NCI-H128 (cell line): ENCODE results near the gene CEP135.
"Not testable (repeated sequence)": the region's sequence is repeated elsewhere in the genome, so short reads cannot be mapped to it uniquely, and the experiment has no call there.

Source experiments
- DNase-seq: peaks from one replicate; lab custom pipeline; 2025; ENCODE audit not compliant: unreplicated experiment; lab: John Stamatoyannopoulos, UW

CEP135 gene

DNA sequence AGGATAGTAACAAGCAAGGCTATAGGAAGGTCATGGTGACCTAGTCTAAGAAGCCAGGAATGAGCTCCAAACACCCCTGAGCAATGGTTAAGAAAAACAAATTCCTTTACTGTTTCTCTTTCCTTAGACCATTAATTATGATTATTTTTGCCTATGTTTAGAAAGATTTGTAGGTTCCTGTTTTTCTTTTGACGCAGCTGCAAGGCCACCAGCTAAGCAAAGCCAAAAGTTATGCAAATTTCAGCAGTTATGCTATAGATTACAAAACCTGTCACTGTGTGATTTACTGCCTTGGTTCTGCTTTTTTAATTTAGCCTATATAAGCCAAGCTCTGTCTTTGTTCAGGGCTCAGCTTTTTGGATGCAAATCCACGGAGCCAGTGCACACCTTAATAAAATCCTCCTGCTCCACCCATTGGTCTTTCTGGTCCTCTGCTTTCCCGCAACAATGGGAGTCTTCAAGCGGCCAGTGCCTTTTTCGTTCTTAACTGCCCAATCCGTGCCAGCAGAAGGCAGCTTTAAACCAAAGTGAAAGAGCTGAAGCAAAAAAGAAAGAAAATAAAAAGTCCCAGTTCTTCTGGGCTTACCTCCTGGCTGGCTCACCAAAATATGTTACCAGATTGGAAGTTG lies 1.4 kb upstream of the CEP135 start:
- no peak for DNase-seq

GRCh38 chr4:55947912-55948725 lies 626 bp upstream of the CEP135 start:
- no peak for DNase-seq

- DNase-seq = no peak
Measured at GRCh38 chr4:55949482-55949802, 697 bp downstream of the CEP135 start.

- no peak for DNase-seq
Measured at GRCh38 chr4:55951191-55951922, 2.6 kb downstream of the CEP135 start.

GRCh38 chr4:55955710-55956109 lies 7.0 kb downstream of the CEP135 start:
- DNase-seq = no peak

DNA sequence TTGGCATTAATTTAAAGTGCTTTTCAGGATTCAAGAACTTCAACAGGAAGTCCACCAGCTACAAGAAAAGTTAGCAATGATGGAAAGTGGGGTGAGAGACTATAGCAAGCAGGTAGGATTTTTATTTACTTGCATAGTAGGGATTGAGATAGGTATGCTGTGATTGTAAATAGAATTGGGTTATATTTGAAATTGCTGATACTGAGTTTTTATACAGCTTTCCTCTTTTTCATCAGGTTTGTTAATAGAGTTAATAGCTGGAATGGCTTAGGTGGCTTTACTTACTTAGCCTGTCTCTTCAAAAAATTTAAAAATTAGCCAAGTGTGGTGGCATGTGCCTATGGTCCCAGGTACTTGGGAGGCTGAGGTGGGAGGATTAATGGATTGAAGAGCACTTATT lies 10.9 kb downstream of the CEP135 start:
- no peak for DNase-seq

DNA sequence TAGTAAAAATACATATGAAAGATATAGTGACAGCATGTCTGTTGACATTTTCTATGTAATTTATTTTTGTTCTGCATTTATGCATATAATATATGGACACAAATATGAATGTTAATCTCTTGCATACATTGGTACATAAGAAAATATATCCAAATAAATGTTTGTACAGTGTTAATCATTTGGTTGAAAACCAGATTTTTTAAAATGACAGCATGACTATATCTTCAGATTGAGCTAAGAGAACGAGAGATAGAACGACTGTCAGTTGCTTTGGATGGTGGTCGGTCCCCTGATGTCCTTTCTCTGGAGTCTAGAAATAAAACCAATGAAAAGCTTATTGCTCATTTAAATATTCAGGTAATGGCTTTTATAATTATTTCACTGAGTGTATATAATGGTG lies 15.3 kb downstream of the CEP135 start:
- no peak for DNase-seq

DNA sequence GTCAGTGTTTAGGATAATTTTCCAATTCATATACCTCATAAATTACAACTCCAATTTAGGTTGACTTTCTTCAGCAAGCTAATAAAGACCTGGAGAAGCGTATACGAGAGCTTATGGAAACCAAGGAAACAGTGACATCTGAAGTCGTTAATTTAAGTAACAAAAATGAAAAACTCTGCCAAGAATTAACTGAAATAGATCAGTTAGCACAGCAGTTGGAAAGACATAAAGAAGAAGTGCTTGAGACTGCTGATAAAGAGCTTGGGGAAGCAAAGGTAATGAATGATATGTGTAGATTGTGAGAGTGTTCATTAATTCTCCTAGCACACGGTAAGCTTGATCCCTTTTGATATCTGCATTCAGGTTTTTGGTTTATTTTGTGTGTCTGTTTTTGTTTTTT lies 16.8 kb downstream of the CEP135 start:
- DNase-seq = no peak

GRCh38 chr4:55966324-55966723 lies 17.6 kb downstream of the CEP135 start:
- DNase-seq = not testable (repeated sequence)

DNA sequence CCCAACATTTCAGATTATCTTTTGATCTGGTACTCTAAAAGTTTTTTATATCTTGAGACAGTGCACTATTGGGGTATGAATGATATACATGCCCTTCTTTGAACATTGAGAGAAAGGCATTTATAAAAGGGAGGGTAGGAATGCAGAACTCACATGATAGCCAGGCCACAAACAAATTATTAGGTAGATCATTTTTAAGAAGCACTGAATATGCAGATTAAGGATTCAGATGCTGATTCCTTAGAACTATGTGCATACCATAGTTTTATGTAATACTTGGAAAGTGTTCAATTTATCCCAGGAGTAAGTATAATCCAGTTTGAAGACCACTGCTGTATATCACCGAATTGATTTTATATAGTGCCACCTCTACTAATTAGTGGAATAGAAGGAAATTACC lies 18.6 kb downstream of the CEP135 start:
- DNase-seq = no peak

- DNase-seq = no peak
Measured at GRCh38 chr4:55973650-55974049, 24.9 kb downstream of the CEP135 start.

GRCh38 chr4:55977811-55978210 lies 29.1 kb downstream of the CEP135 start:
- DNase-seq = no peak

DNA sequence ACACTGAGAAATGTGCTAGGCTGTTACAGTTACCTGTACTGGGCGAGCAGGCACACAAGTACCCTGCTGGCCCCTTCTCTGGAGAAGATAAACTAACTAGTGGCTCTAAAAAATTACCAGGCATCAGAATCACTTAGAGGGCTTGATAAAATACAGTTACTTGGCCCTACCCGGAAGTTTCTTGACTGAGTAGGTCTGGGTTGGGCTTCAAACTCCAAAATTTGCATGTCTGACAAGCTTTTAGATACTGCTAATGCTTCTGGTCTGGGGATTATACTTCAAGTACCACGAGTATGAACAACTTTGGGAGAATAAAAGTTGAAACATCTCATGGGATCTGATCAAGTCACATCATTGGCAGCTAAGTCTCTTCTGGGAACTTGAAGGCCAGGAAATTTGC lies 30.8 kb downstream of the CEP135 start:
- no peak for DNase-seq

DNA sequence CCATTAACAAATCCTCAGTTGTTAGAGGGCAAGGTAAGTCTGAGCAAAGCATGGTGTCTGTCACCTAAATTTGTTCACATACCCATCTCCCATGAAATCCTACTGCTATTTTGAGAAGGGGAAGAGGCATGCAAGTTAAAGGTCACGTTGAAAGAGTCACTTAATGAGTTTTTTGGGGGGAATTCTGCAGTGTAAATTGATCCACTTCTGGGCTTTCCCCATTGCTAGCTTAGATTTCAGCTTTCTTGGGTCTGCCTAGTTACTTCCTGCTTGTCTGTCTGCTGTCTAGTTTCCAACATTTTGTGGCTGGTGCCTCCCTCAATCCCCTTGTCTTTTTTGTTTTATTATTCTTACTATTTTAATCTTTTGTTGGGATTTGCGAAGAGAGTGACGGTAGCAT lies 32.0 kb downstream of the CEP135 start:
- DNase-seq = no peak

GRCh38 chr4:55982976-55983375 lies 34.2 kb downstream of the CEP135 start:
- no peak for DNase-seq

GRCh38 chr4:55989766-55990165 lies 41.0 kb downstream of the CEP135 start:
- DNase-seq = no peak

GRCh38 chr4:55993994-55994663 lies 45.4 kb downstream of the CEP135 start:
- no peak for DNase-seq

- no peak for DNase-seq
Measured at GRCh38 chr4:55996646-55997045, 47.9 kb downstream of the CEP135 start.

DNA sequence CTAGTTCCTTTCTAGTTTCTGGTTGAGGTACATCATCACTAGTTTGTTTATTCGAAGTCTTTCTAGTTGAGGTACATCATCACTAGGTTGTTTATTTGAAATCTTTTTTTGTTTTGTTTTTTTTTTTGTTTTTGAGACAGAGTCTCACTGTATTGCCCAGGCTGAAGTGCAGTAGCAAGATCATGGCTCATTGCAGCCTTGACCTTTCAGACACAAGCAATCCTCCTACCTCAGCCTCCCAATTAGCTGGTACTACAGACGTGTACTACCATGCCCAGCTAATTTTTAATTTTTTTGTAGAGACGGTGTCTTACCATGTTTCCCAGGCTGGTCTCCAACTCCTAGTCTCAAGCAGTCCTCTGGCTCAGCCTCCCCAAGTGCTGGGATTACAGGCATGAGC lies 54.9 kb downstream of the CEP135 start:
- no peak for DNase-seq

DNA sequence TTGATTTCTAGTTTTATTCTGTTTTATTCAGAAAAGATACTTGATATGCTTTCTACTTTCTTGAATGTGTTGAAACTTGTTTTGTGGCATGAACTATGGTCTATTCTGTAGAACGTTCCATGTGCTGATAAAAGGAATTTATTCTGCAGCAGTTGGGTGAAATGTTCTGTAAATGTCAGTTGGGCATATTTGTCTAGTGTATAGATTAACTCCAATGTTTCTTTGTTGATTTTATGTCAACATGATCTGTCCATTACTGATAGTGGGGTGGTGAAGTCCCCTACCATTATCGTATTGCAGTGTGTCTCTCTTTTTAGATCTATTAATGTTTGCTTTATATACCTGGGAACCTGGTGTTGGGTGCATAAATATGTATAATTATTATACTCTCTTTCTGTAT lies 55.5 kb downstream of the CEP135 start:
- no peak for DNase-seq

- no peak for DNase-seq
Measured at GRCh38 chr4:56007154-56007553, 58.4 kb downstream of the CEP135 start.

GRCh38 chr4:56008206-56008605 lies 59.5 kb downstream of the CEP135 start:
- DNase-seq = no peak
